ENCODE data around the gene PPP4R3A.
"Not testable (repeated sequence)": the region's sequence is repeated elsewhere in the genome, so short reads cannot be mapped to it uniquely, and the experiment has no call there.

PPP4R3A gene

GRCh38 chr14:91438845-91439244, 71.3 kb downstream of the PPP4R3A start:
- Histone ChIP-seq H3K36me3 (ENCODE audit: control insufficient read depth, insufficient read depth, low read length) (no peaks in the 10 kb centered on the region), H3K9ac (no peak overlapping the region), H3K27ac (no peak overlapping the region), H3K4me3 (ENCODE audit: low read depth, low read length) (no peak overlapping the region), H3K9me3 (ENCODE audit: control insufficient read depth, low read length) (no peaks in the 10 kb centered on the region), H3K4me2 (ENCODE audit: low read length) (no peak overlapping the region), H3K79me2 (no peaks in the 10 kb centered on the region), H3K4me1 (no peaks in the 10 kb centered on the region), H2AFZ (no peak overlapping the region), H3K27me3 (ENCODE audit: control insufficient read depth, insufficient read depth, low read length) (no peaks in the 10 kb centered on the region)
- TF ChIP-seq, protein P1, sequence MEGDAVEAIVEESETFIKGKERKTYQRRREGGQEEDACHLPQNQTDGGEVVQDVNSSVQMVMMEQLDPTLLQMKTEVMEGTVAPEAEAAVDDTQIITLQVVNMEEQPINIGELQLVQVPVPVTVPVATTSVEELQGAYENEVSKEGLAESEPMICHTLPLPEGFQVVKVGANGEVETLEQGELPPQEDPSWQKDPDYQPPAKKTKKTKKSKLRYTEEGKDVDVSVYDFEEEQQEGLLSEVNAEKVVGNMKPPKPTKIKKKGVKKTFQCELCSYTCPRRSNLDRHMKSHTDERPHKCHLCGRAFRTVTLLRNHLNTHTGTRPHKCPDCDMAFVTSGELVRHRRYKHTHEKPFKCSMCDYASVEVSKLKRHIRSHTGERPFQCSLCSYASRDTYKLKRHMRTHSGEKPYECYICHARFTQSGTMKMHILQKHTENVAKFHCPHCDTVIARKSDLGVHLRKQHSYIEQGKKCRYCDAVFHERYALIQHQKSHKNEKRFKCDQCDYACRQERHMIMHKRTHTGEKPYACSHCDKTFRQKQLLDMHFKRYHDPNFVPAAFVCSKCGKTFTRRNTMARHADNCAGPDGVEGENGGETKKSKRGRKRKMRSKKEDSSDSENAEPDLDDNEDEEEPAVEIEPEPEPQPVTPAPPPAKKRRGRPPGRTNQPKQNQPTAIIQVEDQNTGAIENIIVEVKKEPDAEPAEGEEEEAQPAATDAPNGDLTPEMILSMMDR (IDR thresholded peaks at IDR 0.05): no peak

DNA sequence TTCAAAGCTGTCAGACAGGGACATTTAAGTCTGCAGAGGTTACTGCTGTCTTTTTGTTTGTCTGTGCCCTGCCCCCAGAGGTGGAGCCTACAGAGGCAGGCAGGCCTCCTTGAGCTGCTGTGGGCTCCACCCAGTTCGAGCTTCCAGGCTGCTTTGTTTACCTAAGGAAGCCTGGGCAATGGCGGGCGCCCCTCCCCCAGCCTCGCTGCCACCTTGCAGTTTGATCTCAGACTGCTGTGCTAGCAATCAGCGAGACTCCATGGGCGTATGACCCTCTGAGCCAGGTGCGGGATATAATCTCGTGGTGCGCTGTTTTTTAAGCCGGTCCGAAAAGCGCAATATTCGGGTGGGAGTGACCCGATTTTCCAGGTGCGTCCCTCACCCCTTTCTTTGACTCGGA, 73.8 kb downstream of the PPP4R3A start:
- not testable (repeated sequence) for H2AFZ ChIP-seq; H3K4me3 ChIP-seq (ENCODE audit: low read depth, low read length); H3K9ac ChIP-seq; H3K4me1 ChIP-seq; H3K36me3 ChIP-seq (ENCODE audit: control insufficient read depth, insufficient read depth, low read length); H3K9me3 ChIP-seq (ENCODE audit: control insufficient read depth, low read length); H3K79me2 ChIP-seq; H3K27ac ChIP-seq; H3K27me3 ChIP-seq (ENCODE audit: control insufficient read depth, insufficient read depth, low read length); H3K4me2 ChIP-seq (ENCODE audit: low read length)

DNA sequence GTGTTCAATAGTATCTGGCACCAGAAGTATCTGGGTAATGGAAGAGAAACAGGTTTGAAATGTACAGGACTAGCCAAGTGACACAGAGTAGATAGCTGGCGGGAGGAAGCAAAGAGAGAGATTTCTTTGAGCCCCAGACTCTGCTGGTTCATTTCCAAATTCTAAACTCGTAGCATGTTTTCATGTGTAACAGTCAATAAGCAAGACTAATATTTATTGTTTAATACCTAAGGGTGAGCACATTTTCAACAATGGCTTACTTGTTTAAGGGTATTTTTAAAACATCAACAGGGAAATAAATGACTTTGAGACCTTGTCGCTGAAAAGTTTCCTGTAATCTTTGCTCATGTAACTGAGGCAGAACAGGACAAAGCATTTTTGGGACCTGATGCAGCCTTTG, 80.7 kb downstream of the PPP4R3A start:
- no peak overlapping the region for H3K9ac ChIP-seq
- no peaks in the 10 kb centered on the region for H3K27me3 ChIP-seq (ENCODE audit: control insufficient read depth, insufficient read depth, low read length)
- peaks cover 2% of the 10 kb centered on the region for H3K4me1 ChIP-seq
- H3K79me2 ChIP-seq: no peaks in the 10 kb centered on the region
- H3K4me2 ChIP-seq (ENCODE audit: low read length): no peak overlapping the region
- no peak overlapping the region for H3K27ac ChIP-seq
- no peak overlapping the region for H2AFZ ChIP-seq
- H3K9me3 ChIP-seq (ENCODE audit: control insufficient read depth, low read length): no peaks in the 10 kb centered on the region
- H3K36me3 ChIP-seq (ENCODE audit: control insufficient read depth, insufficient read depth, low read length): no peaks in the 10 kb centered on the region
- H3K4me3 ChIP-seq (ENCODE audit: low read depth, low read length): no peak overlapping the region
- TF ChIP-seq, protein P1 (IDR thresholded peaks at IDR 0.05): no peak

DNA sequence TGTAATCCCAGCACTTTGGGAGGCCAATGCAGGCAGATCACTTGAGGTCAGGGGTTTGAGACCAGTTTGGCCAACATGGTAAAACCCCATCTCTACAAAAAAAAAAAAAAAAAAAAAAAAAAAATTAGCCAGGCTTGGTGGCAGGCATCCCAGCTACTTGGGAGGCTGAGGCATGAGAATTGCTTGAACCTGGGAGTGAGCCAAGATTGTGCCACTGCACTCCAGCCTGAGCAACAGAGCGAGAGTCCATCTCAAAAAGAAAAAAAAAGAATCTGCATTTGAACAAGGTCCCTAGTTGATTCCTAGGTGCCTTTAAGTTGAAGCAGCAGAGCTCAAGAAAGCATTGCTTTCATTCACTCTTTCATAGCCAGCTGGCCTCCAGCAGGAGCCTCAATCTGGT, 81.2 kb downstream of the PPP4R3A start:
- H2AFZ ChIP-seq; H3K9me3 ChIP-seq (ENCODE audit: control insufficient read depth, low read length); H3K27ac ChIP-seq; H3K27me3 ChIP-seq (ENCODE audit: control insufficient read depth, insufficient read depth, low read length); H3K79me2 ChIP-seq; H3K4me2 ChIP-seq (ENCODE audit: low read length); H3K9ac ChIP-seq; H3K36me3 ChIP-seq (ENCODE audit: control insufficient read depth, insufficient read depth, low read length); H3K4me3 ChIP-seq (ENCODE audit: low read depth, low read length); H3K4me1 ChIP-seq: not testable (repeated sequence)

DNA sequence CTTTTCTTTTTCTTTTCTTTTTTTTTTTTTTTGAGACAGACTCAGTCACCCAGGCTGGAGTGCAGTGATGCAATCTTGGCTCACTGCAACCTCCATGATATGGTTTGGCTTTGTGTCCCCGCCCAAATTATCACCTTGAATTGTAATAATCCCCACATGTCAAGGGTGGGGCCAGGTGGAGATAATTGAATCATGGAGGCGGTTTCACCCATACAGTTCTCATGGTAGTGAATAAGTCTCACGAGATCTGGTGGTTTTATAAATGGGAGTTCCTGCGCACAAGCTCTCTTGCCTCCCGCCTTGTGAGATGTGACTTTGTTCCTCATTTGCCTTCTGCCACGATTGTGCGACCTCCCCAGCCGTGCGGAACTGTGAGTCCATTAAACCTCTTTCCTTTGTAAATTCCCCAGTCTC, 84.6 kb downstream of the PPP4R3A start:
- not testable (repeated sequence) for H3K79me2 ChIP-seq; H3K27me3 ChIP-seq (ENCODE audit: control insufficient read depth, insufficient read depth, low read length); H3K27ac ChIP-seq

DNA sequence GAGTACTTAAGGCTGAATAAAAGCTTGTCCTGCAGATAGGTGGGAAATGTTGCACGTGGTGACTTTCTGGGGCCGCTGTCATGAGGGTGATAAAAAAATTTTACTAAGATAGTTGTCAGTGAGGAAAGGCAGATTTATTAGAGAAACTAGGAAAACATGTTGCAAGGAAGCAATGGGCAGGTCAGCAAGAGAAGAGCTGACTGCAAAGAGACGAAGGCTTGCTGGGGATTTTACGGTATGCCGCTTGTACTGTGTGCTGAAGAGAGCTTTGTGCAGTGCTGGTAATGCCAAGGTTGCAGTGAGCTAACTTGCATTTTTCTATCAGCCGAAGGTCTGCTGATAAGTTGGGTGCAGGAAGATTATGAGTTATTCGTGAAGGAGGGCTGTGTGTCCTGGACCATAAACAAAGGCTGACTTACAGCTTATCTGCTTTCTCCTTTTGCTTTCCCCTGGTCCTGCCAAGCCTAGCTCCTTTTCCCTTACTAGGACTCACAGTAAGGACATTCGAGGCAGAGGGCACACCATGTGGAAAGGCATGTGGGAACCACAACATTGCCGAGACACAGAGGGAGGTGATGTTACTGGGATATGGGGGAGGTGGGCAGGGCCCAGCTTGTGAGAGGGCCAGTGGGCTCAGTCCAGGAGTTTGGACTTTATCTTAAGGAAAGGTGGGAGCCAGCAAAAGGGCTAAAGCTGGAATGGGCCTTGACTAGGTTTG, 85.1 kb downstream of the PPP4R3A start:
- Histone ChIP-seq H3K79me2 (no peaks in the 10 kb centered on the region), H3K27me3 (ENCODE audit: control insufficient read depth, insufficient read depth, low read length) (no peaks in the 10 kb centered on the region), H3K9me3 (ENCODE audit: control insufficient read depth, low read length) (no peaks in the 10 kb centered on the region), H3K9ac (no peak overlapping the region), H3K27ac (no peak overlapping the region), H3K4me1 (peaks cover 2% of the 10 kb centered on the region), H3K4me2 (ENCODE audit: low read length) (no peak overlapping the region), H3K4me3 (ENCODE audit: low read depth, low read length) (no peak overlapping the region), H2AFZ (peak overlapping the region; percentile 63), H3K36me3 (ENCODE audit: control insufficient read depth, insufficient read depth, low read length) (no peaks in the 10 kb centered on the region)
- TF ChIP-seq, protein P1 (IDR thresholded peaks at IDR 0.05): no peak

More for the DNA sequence above, 84.6 kb downstream of the PPP4R3A start:
- H3K9me3 ChIP-seq (ENCODE audit: control insufficient read depth, low read length); H3K9ac ChIP-seq; H3K4me2 ChIP-seq (ENCODE audit: low read length); H3K36me3 ChIP-seq (ENCODE audit: control insufficient read depth, insufficient read depth, low read length); H3K4me3 ChIP-seq (ENCODE audit: low read depth, low read length); H3K4me1 ChIP-seq: not testable (repeated sequence)
- H2AFZ ChIP-seq: peak overlapping the region; percentile 63
